Osteoblast (primary cell): ENCODE results near the gene LGALS9B. TPM values are rescaled to one million over a fixed set of nuclear protein-coding genes. Genes with fewer than 3 reads are reported as not detected.
"Not testable (repeated sequence)": the region's sequence is repeated elsewhere in the genome, so short reads cannot be mapped to it uniquely, and the experiment has no call there.

ENCODE experiments used
- DNase-seq: peaks from one replicate; pipeline ENCODE4 v3.0.0; 2011; ENCODE audit warnings: low spot score, mixed read lengths; ENCODE audit not compliant: insufficient read length; ENCODE audit errors: missing footprints
- H2AFZ ChIP-seq: 2 replicates; pipeline ENCODE4 v1.6.0; 2011; ENCODE audit warnings: mild to moderate bottlenecking, low read length
- H3K27ac ChIP-seq: 2 replicates; pipeline ENCODE4 v1.5.1; 2011; ENCODE audit warnings: mild to moderate bottlenecking, low read depth, low read length, moderate library complexity
- H3K27me3 ChIP-seq: 2 replicates; pipeline ENCODE4 v1.6.0; 2012; ENCODE audit warnings: mild to moderate bottlenecking, control low read depth, inconsistent platforms, low read length, moderate library complexity; ENCODE audit not compliant: insufficient read depth
- H3K36me3 ChIP-seq: 2 replicates; pipeline ENCODE4 v1.5.1; 2011; ENCODE audit warnings: mild to moderate bottlenecking, low read length, control low read depth, moderate library complexity; ENCODE audit not compliant: insufficient read depth
- H3K4me1 ChIP-seq: 2 replicates; pipeline ENCODE4 v1.5.1; 2011; ENCODE audit warnings: mild to moderate bottlenecking, low read length, control low read depth, moderate library complexity; ENCODE audit not compliant: insufficient read depth
- H3K4me2 ChIP-seq: 2 replicates; pipeline ENCODE4 v1.6.0; 2011; ENCODE audit warnings: mild to moderate bottlenecking, low read length; ENCODE audit not compliant: insufficient read depth
- H3K4me3 ChIP-seq: fragments of 200-600 bp; sonication (generic); 3 replicates; pipeline ENCODE4 v1.5.1; 2012; ENCODE audit warnings: mild to moderate bottlenecking, low read length, inconsistent platforms; ENCODE audit not compliant: insufficient read depth
- H3K79me2 ChIP-seq: 2 replicates; pipeline ENCODE4 v1.6.0; 2012; ENCODE audit warnings: mild to moderate bottlenecking, low read length, control low read depth, inconsistent platforms; ENCODE audit not compliant: insufficient read depth
- H3K9me3 ChIP-seq: 2 replicates; pipeline ENCODE4 v1.5.1; 2011; ENCODE audit warnings: low read depth, low read length, control low read depth
- H4K20me1 ChIP-seq: 2 replicates; pipeline ENCODE4 v1.6.0; 2012; ENCODE audit warnings: mild to moderate bottlenecking, low read length, control low read depth; ENCODE audit not compliant: insufficient read depth
- total RNA-seq: library from RNA; depleted of rRNA; stranded (reverse); fragments of >200 nt; gene quantifications from 2 replicates; pipeline ENCODE4 v1.2.3, GENCODE V29; 2012

Gene LGALS9B
- not detected in 2 replicates for total RNA-seq

DNA sequence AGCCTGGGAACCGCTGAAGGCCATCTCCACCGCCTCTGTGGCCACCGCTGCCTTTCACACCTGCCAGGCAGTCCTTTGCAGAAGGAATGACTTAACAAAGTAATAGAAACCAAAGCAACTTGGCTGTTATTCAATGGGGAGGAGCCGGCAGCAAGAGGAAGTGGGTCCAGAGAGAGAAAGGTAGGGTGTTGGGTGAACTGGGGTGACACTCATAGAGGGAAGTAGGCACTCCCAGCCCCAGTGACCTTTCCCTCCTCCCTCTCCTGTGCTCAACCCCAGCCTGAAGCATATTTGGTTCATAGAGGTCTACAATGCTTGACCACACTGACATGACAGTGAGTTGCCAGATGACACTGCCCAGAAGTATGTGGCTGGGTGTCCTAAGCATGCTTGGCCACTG lies at the start of gene LGALS9B:
Gene LGALS9B (minus strand): TSS at position 93 of the 400 bp plus-strand sequence. CDS start 69 bp downstream, at position 24.
- not testable (repeated sequence) for H2AFZ ChIP-seq

GRCh38 chr17:20516986-20517385 lies 49.6 kb upstream of the LGALS9B start:
- H3K4me1 ChIP-seq, H3K4me3 ChIP-seq, H3K4me2 ChIP-seq, H3K27me3 ChIP-seq, H3K79me2 ChIP-seq, H3K9me3 ChIP-seq, H3K36me3 ChIP-seq, DNase-seq, H2AFZ ChIP-seq, H3K27ac ChIP-seq, H4K20me1 ChIP-seq: not testable (repeated sequence)

More for the DNA sequence above, at the start of gene LGALS9B:
- H3K27ac ChIP-seq, H4K20me1 ChIP-seq, H3K79me2 ChIP-seq, H3K36me3 ChIP-seq, H3K4me1 ChIP-seq, H3K27me3 ChIP-seq, H3K9me3 ChIP-seq, H3K4me2 ChIP-seq, DNase-seq, H3K4me3 ChIP-seq: not testable (repeated sequence)

DNA sequence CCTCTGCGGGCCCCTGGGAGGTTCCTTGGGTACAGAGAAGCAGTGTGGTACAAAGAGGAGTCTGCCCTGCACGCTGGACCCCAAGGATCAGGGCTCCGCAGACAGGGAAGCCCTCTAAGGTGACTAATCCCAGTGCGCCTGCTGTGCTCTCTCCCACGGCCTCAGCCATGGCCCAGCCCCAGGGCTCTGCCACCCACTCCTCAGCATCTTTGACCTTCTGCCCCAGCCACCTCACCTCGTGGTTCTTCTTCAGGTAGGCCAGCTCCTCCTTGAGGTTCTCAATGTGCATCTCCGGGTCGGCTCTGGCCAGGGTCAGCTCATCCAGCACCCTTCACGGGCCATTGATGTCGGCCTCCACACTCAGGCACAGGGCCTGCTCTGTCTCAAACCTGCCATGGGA lies 47.8 kb upstream of the LGALS9B start:
- H2AFZ ChIP-seq, H3K27ac ChIP-seq, H3K4me2 ChIP-seq, H3K4me3 ChIP-seq, H4K20me1 ChIP-seq, H3K9me3 ChIP-seq, H3K79me2 ChIP-seq, H3K4me1 ChIP-seq, H3K36me3 ChIP-seq, DNase-seq, H3K27me3 ChIP-seq: not testable (repeated sequence)

DNA sequence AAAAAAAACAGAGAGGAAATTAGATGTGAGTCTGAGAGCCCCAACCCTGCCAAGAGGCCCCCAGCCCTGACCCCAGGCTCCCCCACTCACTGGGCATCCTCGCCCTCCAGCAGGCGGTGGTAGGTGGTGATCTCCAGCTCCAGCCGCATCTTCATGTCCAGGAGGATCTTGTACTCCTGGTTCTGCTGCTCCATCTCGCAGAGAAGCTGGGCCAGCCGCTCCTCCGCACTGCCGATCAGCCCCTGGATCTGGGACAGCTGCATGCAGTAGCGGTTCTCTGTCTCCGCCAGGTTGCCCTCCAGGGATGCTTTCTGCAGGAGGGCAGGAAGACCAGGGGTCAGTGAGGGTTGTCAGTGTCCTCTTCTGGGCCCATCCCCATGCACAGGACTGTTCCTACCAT lies 46.2 kb upstream of the LGALS9B start:
- not testable (repeated sequence) for H3K79me2 ChIP-seq, H4K20me1 ChIP-seq, H3K27me3 ChIP-seq, H2AFZ ChIP-seq, H3K4me3 ChIP-seq, DNase-seq, H3K4me2 ChIP-seq, H3K9me3 ChIP-seq, H3K36me3 ChIP-seq, H3K4me1 ChIP-seq, H3K27ac ChIP-seq

- not testable (repeated sequence) for H3K27me3 ChIP-seq, DNase-seq, H4K20me1 ChIP-seq, H3K4me3 ChIP-seq, H2AFZ ChIP-seq, H3K4me1 ChIP-seq, H3K9me3 ChIP-seq, H3K79me2 ChIP-seq, H3K27ac ChIP-seq, H3K36me3 ChIP-seq, H3K4me2 ChIP-seq
Measured at GRCh38 chr17:20512378-20512777, 45.0 kb upstream of the LGALS9B start.

DNA sequence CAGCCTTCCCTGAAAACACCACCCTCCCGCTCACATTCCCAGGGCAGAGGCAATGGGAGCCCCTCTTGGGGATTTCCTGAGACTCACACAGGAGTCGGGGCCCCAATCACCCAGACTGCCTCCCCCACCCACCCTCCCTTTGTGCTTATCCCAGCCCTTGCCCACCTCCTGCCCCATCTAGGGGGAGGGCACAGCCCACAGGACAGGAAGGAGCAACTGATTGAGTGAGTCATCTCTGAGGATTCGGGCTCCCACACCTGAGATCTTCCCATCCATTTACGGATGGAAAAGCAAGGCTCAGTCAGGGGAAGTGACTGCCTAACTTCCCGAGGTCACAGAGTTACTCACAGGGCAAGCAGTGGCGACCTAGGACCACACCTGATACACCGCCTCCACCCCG lies 44.4 kb upstream of the LGALS9B start:
- not testable (repeated sequence) for H3K4me1 ChIP-seq, H2AFZ ChIP-seq, H3K27me3 ChIP-seq, H3K36me3 ChIP-seq, H3K27ac ChIP-seq, DNase-seq, H3K4me3 ChIP-seq, H3K4me2 ChIP-seq, H4K20me1 ChIP-seq, H3K79me2 ChIP-seq, H3K9me3 ChIP-seq

GRCh38 chr17:20505333-20505732 lies 38.0 kb upstream of the LGALS9B start:
- not testable (repeated sequence) for H3K4me1 ChIP-seq, H3K4me3 ChIP-seq, H4K20me1 ChIP-seq, H3K27ac ChIP-seq, H3K4me2 ChIP-seq, H3K79me2 ChIP-seq, H3K27me3 ChIP-seq, H3K36me3 ChIP-seq, DNase-seq, H3K9me3 ChIP-seq, H2AFZ ChIP-seq

DNA sequence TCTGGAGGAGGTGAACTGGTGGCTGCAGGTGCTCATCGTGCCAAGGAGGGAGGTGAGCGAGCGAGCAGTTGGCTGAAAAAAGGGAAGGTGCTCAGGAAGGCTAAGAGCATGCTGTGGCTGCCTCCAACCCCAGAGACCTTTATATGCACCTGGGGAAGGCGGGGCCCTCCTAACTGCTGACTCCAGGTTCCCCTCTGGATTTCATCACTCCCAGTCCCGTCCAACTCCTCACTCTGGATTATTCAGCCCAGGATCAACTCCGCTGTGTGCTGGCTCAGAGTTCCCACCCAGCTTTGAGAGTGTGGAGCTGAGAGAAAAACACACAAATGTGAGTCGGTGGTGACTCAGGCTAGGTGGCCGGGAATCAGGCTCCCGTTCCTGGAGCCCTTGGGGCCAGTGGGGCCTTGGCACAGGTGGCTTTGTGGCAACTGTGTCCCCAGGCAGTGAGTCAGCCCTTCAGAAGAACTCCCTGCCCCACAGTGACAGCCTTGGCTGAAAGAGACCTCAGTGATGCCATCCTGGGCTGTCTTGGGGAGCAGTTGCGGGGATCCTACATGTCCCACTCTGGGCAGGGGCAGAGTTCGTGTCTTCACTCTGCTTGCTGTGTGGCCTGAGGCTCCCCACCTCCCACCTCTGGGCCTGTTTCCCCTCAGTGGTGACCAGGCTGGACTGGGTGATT lies 37.2 kb upstream of the LGALS9B start:
- not testable (repeated sequence) for H3K4me3 ChIP-seq, H4K20me1 ChIP-seq, H3K27me3 ChIP-seq, DNase-seq, H3K4me2 ChIP-seq, H3K36me3 ChIP-seq, H3K79me2 ChIP-seq, H3K27ac ChIP-seq, H3K9me3 ChIP-seq, H2AFZ ChIP-seq, H3K4me1 ChIP-seq

DNA sequence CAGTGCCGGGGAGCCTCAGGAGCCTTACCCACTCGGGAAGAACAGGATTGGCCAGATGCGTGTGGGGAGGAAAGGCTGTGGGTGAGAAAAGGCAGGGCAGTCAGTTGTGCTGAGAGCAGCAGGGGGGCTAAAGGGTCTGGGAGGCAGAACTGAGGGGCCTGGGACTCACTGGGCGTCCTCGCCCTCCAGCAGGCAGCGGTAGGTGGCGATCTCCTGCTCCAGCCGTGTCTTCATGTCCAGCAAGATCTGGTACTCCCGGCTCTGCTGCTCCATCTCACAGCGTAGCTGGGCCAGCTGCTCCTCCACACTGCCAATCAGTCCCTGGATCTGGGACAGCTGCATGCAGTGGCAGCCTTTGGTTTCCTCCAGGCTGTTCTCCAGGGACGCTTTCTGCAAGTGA lies 34.6 kb upstream of the LGALS9B start:
- H3K36me3 ChIP-seq, H3K9me3 ChIP-seq, H3K4me1 ChIP-seq, DNase-seq, H2AFZ ChIP-seq, H3K79me2 ChIP-seq, H3K27me3 ChIP-seq, H4K20me1 ChIP-seq, H3K4me2 ChIP-seq, H3K4me3 ChIP-seq, H3K27ac ChIP-seq: not testable (repeated sequence)
